IMR-90 (cell line): ENCODE measurements around the gene PFN1. TPM values are rescaled to one million over a fixed set of nuclear protein-coding genes. Genes with fewer than 3 reads are reported as not detected.

ENCODE experiments used
- ATAC-seq: fragments of 200-7000 bp; cut with Tn5 transposase; 2 replicates; pipeline ENCODE4 v1.9.1; 2020; ENCODE audit warnings: low read depth, mild to moderate bottlenecking, moderate library complexity
- BruUV-seq: library from RNA; stranded (reverse); fragments of 400-500 nt; replicated peaks from 2 replicates; lab custom pipeline; 2021; lab: Mats Ljungman, UMichigan
- CTCF ChIA-PET: fragments of 300-600 bp; formaldehyde crosslinking; extraction: SDS; loops from one replicate; lab custom pipeline; 2021; ENCODE audit warnings: antibody characterized with exemption; lab: Yijun Ruan, JAX
- POLR2A ChIA-PET: fragments of 300-600 bp; sonication (Branson Sonifier 250); formaldehyde crosslinking; loops from one replicate; lab custom pipeline; 2022; ENCODE audit warnings: antibody characterized with exemption; ENCODE audit not compliant: unreplicated experiment; lab: Charles Lee
- DNase-seq: peaks from one replicate; pipeline ENCODE4 v3.0.0; 2013
- H2AFZ ChIP-seq: replicated peaks from 2 replicates; pipeline ENCODE3; 2013; ENCODE audit warnings: low read length, mild to moderate bottlenecking; ENCODE audit not compliant: poor library complexity
- H2AK5ac ChIP-seq: 2 replicates; pipeline ENCODE4 v1.6.1; 2013; ENCODE audit warnings: low read depth, low read length, inconsistent platforms
- H2AK9ac ChIP-seq: replicated peaks from 2 replicates; pipeline ENCODE3; 2013; ENCODE audit warnings: mild to moderate bottlenecking, low read depth, low read length, moderate library complexity; ENCODE audit not compliant: poor library complexity
- H2BK120ac ChIP-seq: 2 replicates; pipeline ENCODE4 v1.6.1; 2013; ENCODE audit warnings: low read depth, low read length, inconsistent platforms
- H2BK15ac ChIP-seq: 3 replicates; pipeline ENCODE4 v1.6.1; 2013; ENCODE audit warnings: low read depth, low read length, inconsistent platforms
- H2BK20ac ChIP-seq: 2 replicates; pipeline ENCODE4 v1.6.1; 2013; ENCODE audit warnings: low read depth, mild to moderate bottlenecking, inconsistent platforms, low read length, moderate library complexity
- H2BK5ac ChIP-seq: 2 replicates; pipeline ENCODE4 v1.6.1; 2013; ENCODE audit warnings: mild to moderate bottlenecking, low read depth, low read length, inconsistent platforms; ENCODE audit not compliant: poor library complexity, severe bottlenecking
- H3K14ac ChIP-seq: replicated peaks from 2 replicates; pipeline ENCODE4 v1.6.1; 2013; ENCODE audit warnings: low read depth, low read length, inconsistent platforms
- H3K18ac ChIP-seq: 2 replicates; pipeline ENCODE4 v1.6.1; 2013; ENCODE audit warnings: low read depth, low read length, control low read depth
- H3K23ac ChIP-seq: 2 replicates; pipeline ENCODE4 v1.6.1; 2013; ENCODE audit warnings: low read depth, low read length, inconsistent platforms
- H3K27ac ChIP-seq: 2 replicates; pipeline ENCODE4 v1.5.1; 2013; ENCODE audit warnings: mild to moderate bottlenecking, control low read depth, low read length; ENCODE audit not compliant: insufficient read depth
- H3K27me3 ChIP-seq: 2 replicates; pipeline ENCODE4 v1.6.1; 2013; ENCODE audit warnings: low read length; ENCODE audit not compliant: control insufficient read depth, insufficient read depth
- H3K36me3 ChIP-seq: 2 replicates; pipeline ENCODE4 v1.6.1; 2013; ENCODE audit warnings: low read length, mixed read lengths; ENCODE audit not compliant: control insufficient read depth, insufficient read depth
- H3K4ac ChIP-seq: 2 replicates; pipeline ENCODE4 v1.6.1; 2013; ENCODE audit warnings: low read depth, low read length, inconsistent platforms
- H3K4me1 ChIP-seq: 2 replicates; pipeline ENCODE4 v1.6.1; 2013; ENCODE audit warnings: low read length, mixed read lengths; ENCODE audit not compliant: control insufficient read depth, insufficient read depth
- H3K4me2 ChIP-seq: 2 replicates; pipeline ENCODE4 v1.6.1; 2013; ENCODE audit warnings: low read depth, mild to moderate bottlenecking, control low read depth, low read length, moderate library complexity
- H3K4me3 ChIP-seq: 2 replicates; pipeline ENCODE4 v1.5.1; 2013; ENCODE audit warnings: low read depth, mild to moderate bottlenecking, control low read depth, low read length, moderate library complexity; ENCODE audit not compliant: insufficient read depth
- H3K56ac ChIP-seq: 2 replicates; pipeline ENCODE4 v1.6.1; 2013; ENCODE audit warnings: low read length, inconsistent platforms; ENCODE audit not compliant: insufficient read depth; ENCODE audit errors: extremely low read depth
- H3K79me1 ChIP-seq, 2 experiments: 2 replicates each; pipeline ENCODE4 v1.6.1; 2013; ENCODE audit warnings: low read length in 2 of 2, inconsistent platforms in 1 of 2, low read depth in 1 of 2
- H3K9ac ChIP-seq: 2 replicates; pipeline ENCODE4 v1.6.1; 2013; ENCODE audit warnings: low read depth, low read length, control low read depth
- H3K9me1 ChIP-seq: 2 replicates; pipeline ENCODE4 v1.6.1; 2013; ENCODE audit warnings: low read length, inconsistent platforms; ENCODE audit not compliant: insufficient read depth
- H3K9me3 ChIP-seq: 2 replicates; pipeline ENCODE4 v1.6.1; 2013; ENCODE audit warnings: low read length; ENCODE audit not compliant: control insufficient read depth, insufficient read depth
- H4K20me1 ChIP-seq: 2 replicates; pipeline ENCODE4 v1.6.1; 2013; ENCODE audit warnings: low read length, inconsistent platforms; ENCODE audit not compliant: insufficient read depth
- H4K5ac ChIP-seq: 2 replicates; pipeline ENCODE4 v1.6.1; 2013; ENCODE audit warnings: mild to moderate bottlenecking, low read depth, low read length, control low read depth
- H4K8ac ChIP-seq, 2 experiments: 2 replicates each; pipeline ENCODE4 v1.6.1; 2013; ENCODE audit warnings: low read depth in 2 of 2, low read length in 2 of 2, control low read depth in 1 of 2, inconsistent platforms in 1 of 2
- H4K91ac ChIP-seq: 2 replicates; pipeline ENCODE4 v1.6.1; 2013; ENCODE audit warnings: low read depth, low read length, inconsistent platforms; ENCODE audit not compliant: insufficient read depth
- SMC3 ChIP-seq: fragments of 150-350 bp; IDR thresholded peaks from 2 replicates; pipeline ENCODE4 v1.6.1; 2016; ENCODE audit warnings: low read depth, mild to moderate bottlenecking, antibody characterized with exemption, low read length, moderate library complexity
- WGBS, 2 experiments: methylation state at CpG; one replicate each; pipeline versions ENCODE4 v1.1.5 to v1.1.7; 2013; ENCODE audit warnings: missing lambda C conversion rate in 2 of 2; ENCODE audit not compliant: insufficient read length in 1 of 2; ENCODE audit errors: extremely low coverage in 2 of 2; 5-methylcytosine and 5-hydroxymethylcytosine counted together
- dilution Hi-C: fragments of 300-500 bp; cut with HindIII; formaldehyde crosslinking; loops from one replicate; pipeline ENCODE4 v1.14.3; 2018; ENCODE audit warnings: low sequenced_read_pairs; ENCODE audit not compliant: unreplicated experiment
- in situ Hi-C: fragments of 300-500 bp; cut with MboI; formaldehyde crosslinking; loops from 3 replicates; pipeline ENCODE4 v1.14.3; 2019; ENCODE audit warnings: low sequenced_read_pairs, inconsistent platforms, mixed read lengths
- intact Hi-C: fragments of 100-400 bp; cut with micrococcal nuclease; formaldehyde crosslinking; loops from 2 replicates; pipeline ENCODE4 v1.10.0; 2022
- polyA plus RNA-seq, 3 experiments: library from polyadenylated mRNA; depleted of rRNA; stranded (reverse); fragments of >200 nt; gene quantifications; 2 replicates each; pipeline ENCODE4 v1.2.3, GENCODE V29; 2012; ENCODE audit warnings: low replicate concordance in 1 of 3
- total RNA-seq: library from RNA; depleted of rRNA; stranded (reverse); fragments of >200 nt; gene quantifications from 2 replicates; pipeline ENCODE4 v1.2.3, GENCODE V29; 2012

PFN1 gene
- total and polyA plus RNA-seq, 2 of the 4 experiments (the other 2 are of a cell fraction) = 348 to 1,671 TPM

- no peak overlapping the region for H2BK15ac ChIP-seq
- no peak overlapping the region for H3K27ac ChIP-seq
- no peak overlapping the region for H2BK5ac ChIP-seq
- H4K8ac ChIP-seq = no peak overlapping the region
- no peak overlapping the region for H3K14ac ChIP-seq
- ChIA-PET POLR2A (interaction anchor here (0.6 kb wide), 1 partner anchor 344 kb away, joined by 4 read pairs; no protein-coding TSS in a partner anchor), CTCF (no interaction called here)
- peaks cover 4% of the 10 kb centered on the region; the same call in 1 of the 2 replicates for H3K9me1 ChIP-seq
- no peaks in the 10 kb centered on the region; the same call in none of the 2 replicates for H4K20me1 ChIP-seq
- dilution Hi-C loops (no loop called here), in situ Hi-C loops (no loop called here), intact Hi-C loops (no loop called here)
- H4K91ac ChIP-seq = no peak overlapping the region
- 24% methylated on average over 21 of the region's 34 CpGs; no CpG with 5 or more reads in 1 of the 2 experiments for WGBS, 2 experiments
- no peak overlapping the region for H2AK5ac ChIP-seq
- no peak for ATAC-seq
- H2AK9ac ChIP-seq = peak overlapping the region; percentile 58
- no peak overlapping the region for H4K5ac ChIP-seq
- H2BK20ac ChIP-seq = no peak overlapping the region
- no peaks in the 10 kb centered on the region; the same call in 1 of the 2 replicates for H3K9me3 ChIP-seq
- H3K4me1 ChIP-seq = no peaks in the 10 kb centered on the region
- TF ChIP-seq SMC3 = no peak
- H3K56ac ChIP-seq = no peak overlapping the region
- H3K79me1 ChIP-seq = no peaks in the 10 kb centered on the region
- no peak overlapping the region for H3K4me3 ChIP-seq
- H3K36me3 ChIP-seq = peaks cover 34% of the 10 kb centered on the region
- no TSS peak for BruUV-seq
- H3K4ac ChIP-seq = no peak overlapping the region
- no peak overlapping the region for H3K9ac ChIP-seq
- H3K27me3 ChIP-seq = no peaks in the 10 kb centered on the region; the same call in 1 of the 2 replicates
- H2BK120ac ChIP-seq = no peak overlapping the region
- H2AFZ ChIP-seq = peak overlapping the region; percentile 47
- no peak overlapping the region for H3K4me2 ChIP-seq
- DNase-seq = no peak
- H3K18ac ChIP-seq = no peak overlapping the region
- no peak overlapping the region for H3K23ac ChIP-seq
These were observed 49.4 kb downstream of the PFN1 start for GRCh38 chr17:4898927-4899326.
